ENCODE data around the gene MCTP1.

MCTP1 gene

GRCh38 chr5:94870511-94871183, 414.2 kb downstream of the MCTP1 start:
- Histone ChIP-seq H3K18ac (ENCODE audit: low read depth in 1 of 2, low read length in 2 of 2) (no peak overlapping the region), H2BK120ac (ENCODE audit: low read depth, low read length) (no peak overlapping the region), H3K4me3 (ENCODE audit: insufficient read depth in 1 of 2, low read depth in 1 of 2, low read length in 2 of 2) (no peak overlapping the region), H2BK12ac (ENCODE audit: low read length in 2 of 2) (no peak overlapping the region), H2BK15ac (ENCODE audit: low read depth, poor library complexity, severe bottlenecking) (no peak overlapping the region), H3K79me1 (replicated peaks; ENCODE audit: low read length, poor library complexity, severe bottlenecking) (peaks cover 1% of the 10 kb centered on the region), H4K8ac (ENCODE audit: low read length) (no peak overlapping the region), H3K4ac (ENCODE audit: low read depth in 1 of 2, low read length in 2 of 2) (no peak overlapping the region), H2AFZ (ENCODE audit: low read depth, low read length) (no peak overlapping the region), H3K4me2 (ENCODE audit: low read length, poor library complexity, severe bottlenecking) (no peak overlapping the region), H3K9ac (ENCODE audit: low read length) (no peak overlapping the region), H4K91ac (ENCODE audit: low read length) (no peak overlapping the region), H3K4me1 (ENCODE audit: control insufficient read depth, insufficient read depth, low read depth, low read length) (no peaks in the 10 kb centered on the region), H3K9me3 (ENCODE audit: control insufficient read depth, low read length) (no peaks in the 10 kb centered on the region), H3K36me3 (ENCODE audit: control insufficient read depth in 1 of 2, insufficient read depth in 2 of 2, low read depth in 1 of 2, low read length in 2 of 2) (peaks cover 0 to 5% of the 10 kb centered on the region in 2 experiments), H2AK5ac (ENCODE audit: low read length, severe bottlenecking) (no peak overlapping the region), H3K14ac (ENCODE audit: low read length in 2 of 2) (no peak overlapping the region), H3K27me3 (ENCODE audit: control insufficient read depth in 1 of 2, insufficient read depth in 1 of 2, low read length in 2 of 2) (no peaks in the 10 kb centered on the region), H3K27ac (ENCODE audit: low read length, poor library complexity, severe bottlenecking) (no peak overlapping the region), H2BK5ac (ENCODE audit: low read depth, low read length, poor library complexity, severe bottlenecking) (no peak overlapping the region), H3K23ac (ENCODE audit: low read length in 2 of 2) (no peak overlapping the region)
- 82% methylated on average over 13 of the region's 13 CpGs for WGBS
- no peak for DNase-seq

- WGBS = 100% methylated on average over 2 of the region's 4 CpGs
- no peak overlapping the region for H3K9ac ChIP-seq (ENCODE audit: low read length)
- no peak for DNase-seq
Observed at GRCh38 chr5:94869921-94870320, 415.0 kb downstream of the MCTP1 start.

GRCh38 chr5:94863951-94864350, 420.9 kb downstream of the MCTP1 start:
- H3K9me3 ChIP-seq (ENCODE audit: control insufficient read depth, low read length) = no peaks in the 10 kb centered on the region
- 71% methylated on average over 1 of the region's 3 CpGs for WGBS
- H3K23ac ChIP-seq (ENCODE audit: low read length in 2 of 2) = no peak overlapping the region

More at GRCh38 chr5:94869921-94870320, 415.0 kb downstream of the MCTP1 start:
- Histone ChIP-seq H3K4me1 (ENCODE audit: control insufficient read depth, insufficient read depth, low read depth, low read length) (no peaks in the 10 kb centered on the region), H2AFZ (ENCODE audit: low read depth, low read length) (no peak overlapping the region), H3K4me3 (ENCODE audit: insufficient read depth in 1 of 2, low read depth in 1 of 2, low read length in 2 of 2) (no peak overlapping the region), H3K79me1 (replicated peaks; ENCODE audit: low read length, poor library complexity, severe bottlenecking) (peaks cover 1% of the 10 kb centered on the region), H2BK15ac (ENCODE audit: low read depth, poor library complexity, severe bottlenecking) (no peak overlapping the region), H4K8ac (ENCODE audit: low read length) (no peak overlapping the region), H3K18ac (ENCODE audit: low read depth in 1 of 2, low read length in 2 of 2) (no peak overlapping the region), H3K27ac (ENCODE audit: low read length, poor library complexity, severe bottlenecking) (no peak overlapping the region), H3K36me3 (ENCODE audit: control insufficient read depth in 1 of 2, insufficient read depth in 2 of 2, low read depth in 1 of 2, low read length in 2 of 2) (peaks cover 0 to 5% of the 10 kb centered on the region in 2 experiments), H4K91ac (ENCODE audit: low read length) (no peak overlapping the region), H2BK120ac (ENCODE audit: low read depth, low read length) (no peak overlapping the region), H3K14ac (ENCODE audit: low read length in 2 of 2) (no peak overlapping the region), H3K9me3 (ENCODE audit: control insufficient read depth, low read length) (no peaks in the 10 kb centered on the region), H3K27me3 (ENCODE audit: control insufficient read depth in 1 of 2, insufficient read depth in 1 of 2, low read length in 2 of 2) (no peaks in the 10 kb centered on the region), H3K23ac (ENCODE audit: low read length in 2 of 2) (no peak overlapping the region), H3K4me2 (ENCODE audit: low read length, poor library complexity, severe bottlenecking) (no peak overlapping the region), H2AK5ac (ENCODE audit: low read length, severe bottlenecking) (no peak overlapping the region), H2BK12ac (ENCODE audit: low read length in 2 of 2) (no peak overlapping the region), H3K4ac (ENCODE audit: low read depth in 1 of 2, low read length in 2 of 2) (no peak overlapping the region), H2BK5ac (ENCODE audit: low read depth, low read length, poor library complexity, severe bottlenecking) (no peak overlapping the region)

GRCh38 chr5:94857111-94857510, 427.8 kb downstream of the MCTP1 start:
- Histone ChIP-seq H2AFZ (ENCODE audit: low read depth, low read length) (no peak overlapping the region), H2BK15ac (ENCODE audit: low read depth, poor library complexity, severe bottlenecking) (no peak overlapping the region), H3K79me1 (replicated peaks; ENCODE audit: low read length, poor library complexity, severe bottlenecking) (no peaks in the 10 kb centered on the region), H3K4ac (ENCODE audit: low read depth in 1 of 2, low read length in 2 of 2) (no peak overlapping the region), H3K18ac (ENCODE audit: low read depth in 1 of 2, low read length in 2 of 2) (no peak overlapping the region), H4K8ac (ENCODE audit: low read length) (no peak overlapping the region), H3K23ac (ENCODE audit: low read length in 2 of 2) (no peak overlapping the region), H3K9me3 (ENCODE audit: control insufficient read depth, low read length) (no peaks in the 10 kb centered on the region), H3K14ac (ENCODE audit: low read length in 2 of 2) (no peak overlapping the region), H3K27me3 (ENCODE audit: control insufficient read depth in 1 of 2, insufficient read depth in 1 of 2, low read length in 2 of 2) (no peaks in the 10 kb centered on the region), H3K36me3 (ENCODE audit: control insufficient read depth in 1 of 2, insufficient read depth in 2 of 2, low read depth in 1 of 2, low read length in 2 of 2) (no peaks in the 10 kb centered on the region), H2BK5ac (ENCODE audit: low read depth, low read length, poor library complexity, severe bottlenecking) (no peak overlapping the region), H3K4me3 (ENCODE audit: insufficient read depth in 1 of 2, low read depth in 1 of 2, low read length in 2 of 2) (no peak overlapping the region), H3K27ac (ENCODE audit: low read length, poor library complexity, severe bottlenecking) (no peak overlapping the region), H2AK5ac (ENCODE audit: low read length, severe bottlenecking) (no peak overlapping the region), H2BK120ac (ENCODE audit: low read depth, low read length) (no peak overlapping the region), H3K4me2 (ENCODE audit: low read length, poor library complexity, severe bottlenecking) (no peak overlapping the region), H4K91ac (ENCODE audit: low read length) (no peak overlapping the region), H3K9ac (ENCODE audit: low read length) (no peak overlapping the region), H3K4me1 (ENCODE audit: control insufficient read depth, insufficient read depth, low read depth, low read length) (no peaks in the 10 kb centered on the region), H2BK12ac (ENCODE audit: low read length in 2 of 2) (no peak overlapping the region)
- no peak for DNase-seq
- WGBS = 58% methylated on average over 2 of the region's 2 CpGs

More at GRCh38 chr5:94863951-94864350, 420.9 kb downstream of the MCTP1 start:
- no peak overlapping the region for H3K4me3 ChIP-seq (ENCODE audit: insufficient read depth in 1 of 2, low read depth in 1 of 2, low read length in 2 of 2)
- H3K9ac ChIP-seq (ENCODE audit: low read length) = no peak overlapping the region
- H2BK120ac ChIP-seq (ENCODE audit: low read depth, low read length) = no peak overlapping the region
- H2AK5ac ChIP-seq (ENCODE audit: low read length, severe bottlenecking) = no peak overlapping the region
- H3K4me1 ChIP-seq (ENCODE audit: control insufficient read depth, insufficient read depth, low read depth, low read length) = no peaks in the 10 kb centered on the region
- H3K14ac ChIP-seq (ENCODE audit: low read length in 2 of 2) = no peak overlapping the region
- no peak overlapping the region for H3K4me2 ChIP-seq (ENCODE audit: low read length, poor library complexity, severe bottlenecking)
- no peak overlapping the region for H3K4ac ChIP-seq (ENCODE audit: low read depth in 1 of 2, low read length in 2 of 2)
- H2BK5ac ChIP-seq (ENCODE audit: low read depth, low read length, poor library complexity, severe bottlenecking) = no peak overlapping the region
- H4K91ac ChIP-seq (ENCODE audit: low read length) = no peak overlapping the region
- DNase-seq = no peak
- H3K18ac ChIP-seq (ENCODE audit: low read depth in 1 of 2, low read length in 2 of 2) = no peak overlapping the region
- H2BK15ac ChIP-seq (ENCODE audit: low read depth, poor library complexity, severe bottlenecking) = no peak overlapping the region
- no peaks in the 10 kb centered on the region for H3K36me3 ChIP-seq (ENCODE audit: control insufficient read depth in 1 of 2, insufficient read depth in 2 of 2, low read depth in 1 of 2, low read length in 2 of 2)
- H3K27ac ChIP-seq (ENCODE audit: low read length, poor library complexity, severe bottlenecking) = no peak overlapping the region
- H4K8ac ChIP-seq (ENCODE audit: low read length) = no peak overlapping the region
- no peak overlapping the region for H2BK12ac ChIP-seq (ENCODE audit: low read length in 2 of 2)
- H2AFZ ChIP-seq (ENCODE audit: low read depth, low read length) = no peak overlapping the region
- H3K27me3 ChIP-seq (ENCODE audit: control insufficient read depth in 1 of 2, insufficient read depth in 1 of 2, low read length in 2 of 2) = no peaks in the 10 kb centered on the region
- H3K79me1 ChIP-seq (replicated peaks; ENCODE audit: low read length, poor library complexity, severe bottlenecking) = no peaks in the 10 kb centered on the region

Data from mesenchymal stem cell (in vitro differentiated cells and primary cell).